Stomach (tissue), 9 donors: ENCODE data around the gene CDH26. TPM values are rescaled to one million over a fixed set of nuclear protein-coding genes. Genes with fewer than 3 reads are reported as not detected.
A peak's percentile ranks its signal among the peaks of the same experiment; 100 is the strongest.

Source experiments
- DNase-seq, 2 donors: peaks; one replicate each; pipeline versions ENCODE4 v3.0.0 to v3.0.0-alpha.2; 2013 to 2019
- H3K27ac ChIP-seq, 5 donors: fragments of 200-600 bp in 4 of 5; sonication (generic) in 4 of 5; one replicate each; pipeline ENCODE4 v1.5.1; 2013 to 2019; ENCODE audit warnings: mild to moderate bottlenecking in 1 of 5, moderate library complexity in 1 of 5
- H3K27me3 ChIP-seq, 3 donors: fragments of 200-600 bp; sonication (generic); one replicate each; pipeline ENCODE4 v1.5.1; 2017 to 2019; ENCODE audit warnings: mixed run types in 1 of 3
- H3K36me3 ChIP-seq, 4 donors: fragments of 200-600 bp; sonication (generic); 1 replicate in 3 of 4; 2 replicates in 1 of 4; pipeline ENCODE4 v1.5.1; 2016 to 2019
- H3K4me1 ChIP-seq, 4 donors: fragments of 200-600 bp; sonication (generic); one replicate each; pipeline ENCODE4 v1.5.1; 2016 to 2019
- H3K4me3 ChIP-seq, 4 donors: fragments of 200-600 bp; sonication (generic) in 3 of 4; one replicate each; pipeline ENCODE4 v1.5.1; 2016 to 2019; ENCODE audit warnings: mild to moderate bottlenecking in 1 of 4
- H3K9me3 ChIP-seq, 4 donors: fragments of 200-600 bp; sonication (generic); one replicate each; pipeline ENCODE4 v1.5.1; 2016 to 2019
- CTCF ChIP-seq, 7 experiments: fragments of 450-650 bp in 4 of 7; fragments of 200-600 bp in 3 of 7; sonication (generic) in 3 of 7; IDR thresholded peaks; one replicate each; pipeline ENCODE4 v1.5.1; 2016 to 2019; ENCODE audit warnings: antibody characterized with exemption in 7 of 7, control low read depth in 2 of 7, mild to moderate bottlenecking in 1 of 7
- EP300 ChIP-seq: sonication (generic); formaldehyde crosslinking; IDR thresholded peaks from one replicate; pipeline ENCODE4 v1.6.1; 2017; ENCODE audit warnings: antibody characterized with exemption
- POLR2A ChIP-seq, 4 donors: fragments of 450-650 bp; IDR thresholded peaks; one replicate each; pipeline ENCODE4 v1.6.1; 2016; ENCODE audit warnings: antibody characterized with exemption in 4 of 4, control low read depth in 2 of 4, mild to moderate bottlenecking in 1 of 4, moderate library complexity in 1 of 4
- POLR2AphosphoS5 ChIP-seq, 3 donors: sonication (generic); formaldehyde crosslinking; IDR thresholded peaks; one replicate each; pipeline ENCODE4 v1.6.1; 2016; ENCODE audit warnings: antibody characterized with exemption in 3 of 3
- WGBS, 5 donors: extraction: QIAGEN DNeasy Blood & Tissue Kit in 3 of 5; methylation state at CpG; one replicate each; pipeline versions ENCODE4 v1.1.5 to v1.1.7; 2013 to 2018; 5-methylcytosine and 5-hydroxymethylcytosine counted together
- intact Hi-C: fragments of 100-400 bp; cut with DNase I; formaldehyde crosslinking; loops from one replicate; pipeline ENCODE4 v1.15.1; 2023; ENCODE audit warnings: low total_unique reads
- polyA plus RNA-seq, 3 donors: library from polyadenylated mRNA; stranded (reverse); fragments of 200-250 nt; gene quantifications; one replicate each; pipeline ENCODE4 v1.2.3, GENCODE V29; 2013
- total RNA-seq, 5 donors: library from RNA; depleted of rRNA; stranded (reverse); fragments of >200 nt; gene quantifications; one replicate each; pipeline versions ENCODE4 v1.1.0 to v1.2.3, GENCODE V29; 2014 to 2016
- donor health status: healthy with polysubstance abuse.
- donor health status: Bipolar disorder and iron deficiency.
- donor health status: healthy.

Gene CDH26
- total and polyA plus RNA-seq, 8 donors, result 0.25 to 116 (median 5.8) TPM; not detected in 1

- no peak overlapping the region for H3K27ac ChIP-seq
- no peaks in the 10 kb centered on the region for H3K9me3 ChIP-seq
- peaks cover 0 to 10% (median 0%) of the 10 kb centered on the region in 4 donors for H3K4me1 ChIP-seq
- no peaks in the 10 kb centered on the region for H3K27me3 ChIP-seq
- TF ChIP-seq CTCF (IDR thresholded peaks at IDR 0.05), result no peak
- no peak for TF ChIP-seq POLR2A (IDR thresholded peaks at IDR 0.05)
- TF ChIP-seq EP300, result no peak
- no peak for TF ChIP-seq POLR2AphosphoS5 (IDR thresholded peaks at IDR 0.05)
- no peak overlapping the region for H3K4me3 ChIP-seq
- intact Hi-C loops, result no loop called here
- no peaks in the 10 kb centered on the region for H3K36me3 ChIP-seq
- no peak for DNase-seq
Measured at GRCh38 chr20:59920944-59921343, 37.3 kb upstream of the CDH26 start.

DNA sequence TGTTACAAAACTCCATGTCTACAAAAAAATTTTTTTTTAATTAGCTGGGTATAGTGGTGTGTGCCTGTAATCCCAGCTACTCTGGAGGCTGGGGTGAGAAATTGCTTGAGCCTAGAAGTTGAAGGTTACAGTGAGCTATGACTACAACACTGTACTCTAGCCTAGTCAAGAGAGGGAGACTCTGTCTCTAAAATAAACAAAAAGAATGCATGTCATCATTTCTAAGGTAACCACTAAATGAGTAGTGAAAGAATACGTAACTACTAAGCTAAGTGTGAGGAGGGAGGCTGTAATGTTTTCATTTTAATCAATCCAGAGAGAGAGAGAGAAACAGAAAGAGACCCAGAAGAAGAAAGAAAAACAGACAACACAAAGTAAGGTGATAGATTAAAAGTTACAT is 34.7 kb upstream of the CDH26 start:
- 67 to 86% (median 76%) methylated on average over 1 of the region's 1 CpG for WGBS, 5 donors
- DNase-seq, result no peak
- peaks cover 0 to 27% (median 6%) of the 10 kb centered on the region in 4 donors for H3K4me1 ChIP-seq
- intact Hi-C loops, result no loop called here
- H3K27ac ChIP-seq, result no peak overlapping the region
- no peaks in the 10 kb centered on the region for H3K36me3 ChIP-seq
- no peak overlapping the region for H3K4me3 ChIP-seq
- H3K27me3 ChIP-seq, result no peaks in the 10 kb centered on the region
- no peaks in the 10 kb centered on the region for H3K9me3 ChIP-seq
- TF ChIP-seq POLR2A (IDR thresholded peaks at IDR 0.05), result no peak
- no peak for TF ChIP-seq POLR2AphosphoS5 (IDR thresholded peaks at IDR 0.05)
- TF ChIP-seq EP300, result no peak
- no peak for TF ChIP-seq CTCF (IDR thresholded peaks at IDR 0.05)

- intact Hi-C loops, result no loop called here
- Histone ChIP-seq H3K9me3 (no peaks in the 10 kb centered on the region), H3K4me1 (peaks cover 0 to 27% (median 6%) of the 10 kb centered on the region in 4 donors), H3K27ac (peak overlapping the region in 2 of 5 donors; percentile 14 to 63), H3K4me3 (no peak overlapping the region), H3K36me3 (no peaks in the 10 kb centered on the region), H3K27me3 (no peaks in the 10 kb centered on the region)
- DNase-seq, result no peak
- TF ChIP-seq POLR2AphosphoS5 (IDR thresholded peaks at IDR 0.05), result no peak
- TF ChIP-seq CTCF (IDR thresholded peaks at IDR 0.05), result no peak
- no peak for TF ChIP-seq POLR2A (IDR thresholded peaks at IDR 0.05)
- no peak for TF ChIP-seq EP300
- 27 to 61% (median 40%) methylated on average over 1 of the region's 1 CpG for WGBS, 5 donors
Measured at GRCh38 chr20:59925359-59925758, 32.9 kb upstream of the CDH26 start.

DNA sequence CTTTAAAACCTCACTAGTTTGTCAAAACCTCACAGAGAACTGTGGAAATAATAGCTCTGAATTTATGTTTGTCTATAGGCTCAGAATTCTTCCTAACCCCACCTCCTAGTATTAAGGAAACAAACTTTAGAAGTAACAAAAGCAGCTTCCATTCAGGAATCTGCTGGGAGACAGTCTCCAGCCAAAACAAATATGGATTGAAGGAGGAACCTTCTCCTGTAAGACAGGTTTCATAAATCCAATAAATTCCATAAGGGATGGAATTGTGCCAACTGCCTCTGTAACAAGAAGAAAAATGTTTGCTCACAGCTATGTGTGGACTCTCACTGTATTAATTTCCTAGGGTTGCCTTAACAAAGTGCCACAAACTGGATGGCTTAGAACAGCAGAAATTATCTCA is 32.3 kb upstream of the CDH26 start:
- Histone ChIP-seq H3K27ac (peak overlapping the region; percentile 12 to 70 (median 32)), H3K4me3 (no peak overlapping the region), H3K9me3 (no peaks in the 10 kb centered on the region), H3K27me3 (no peaks in the 10 kb centered on the region), H3K4me1 (peaks cover 0 to 27% (median 7%) of the 10 kb centered on the region in 4 donors), H3K36me3 (no peaks in the 10 kb centered on the region)
- TF ChIP-seq POLR2AphosphoS5 (IDR thresholded peaks at IDR 0.05) (peak in 2 of 3 donors; percentile 25 to 39), POLR2A (IDR thresholded peaks at IDR 0.05) (no peak)
- peak in 1 of 2 donors; percentile 76 for DNase-seq
- intact Hi-C loops, result no loop called here

GRCh38 chr20:59931511-59932312 is 26.5 kb upstream of the CDH26 start:
- Histone ChIP-seq H3K4me3 (no peak overlapping the region), H3K27me3 (no peaks in the 10 kb centered on the region), H3K27ac (peak overlapping the region in 4 of 5 donors; percentile 19 to 75 (median 52)), H3K9me3 (no peaks in the 10 kb centered on the region), H3K4me1 (peaks cover 9 to 65% (median 34%) of the 10 kb centered on the region in 4 donors), H3K36me3 (no peaks in the 10 kb centered on the region)
- intact Hi-C loops, result no loop called here
- WGBS, 5 donors, result 27 to 60% (median 50%) methylated on average over 9 of the region's 9 CpGs
- TF ChIP-seq POLR2AphosphoS5 (IDR thresholded peaks at IDR 0.05), result peak in 1 of 3 donors; percentile 20
- no peak for TF ChIP-seq EP300
- DNase-seq, result peak in 1 of 2 donors; percentile 69
